Tibial artery (tissue), 4 donors: ENCODE results near the gene SATB2.

Experiments
- DNase-seq, 2 donors: peaks; one replicate each; pipeline ENCODE4 v3.0.0-alpha.2; 2019
- H3K27ac ChIP-seq, 2 donors: fragments of 200-600 bp; sonication (generic) in 1 of 2; 1 replicate in 1 of 2; 2 replicates in 1 of 2; pipeline ENCODE4 v1.5.1; 2018 to 2019; ENCODE audit warnings: mild to moderate bottlenecking in 1 of 2
- H3K27me3 ChIP-seq, 2 donors: fragments of 200-600 bp; sonication (generic) in 1 of 2; one replicate each; pipeline versions ENCODE4 v1.5.1 to v1.6.0; 2016 to 2019
- H3K36me3 ChIP-seq, 3 donors: fragments of 200-600 bp; sonication (generic) in 2 of 3; one replicate each; pipeline ENCODE4 v1.5.1; 2016 to 2019; ENCODE audit warnings: mild to moderate bottlenecking in 2 of 3
- H3K4me1 ChIP-seq, 4 donors: fragments of 200-600 bp; sonication (generic) in 2 of 4; 1 replicate in 3 of 4; 2 replicates in 1 of 4; pipeline ENCODE4 v1.5.1; 2016 to 2019
- H3K4me3 ChIP-seq, 2 donors: fragments of 200-600 bp; sonication (generic) in 1 of 2; 1 replicate in 1 of 2; 2 replicates in 1 of 2; pipeline ENCODE4 v1.5.1; 2018 to 2019; ENCODE audit warnings: mild to moderate bottlenecking in 2 of 2
- H3K9me3 ChIP-seq, 3 donors: fragments of 200-600 bp; sonication (generic) in 1 of 3; one replicate each; pipeline ENCODE4 v1.5.1; 2016 to 2019
- intact Hi-C: fragments of 100-400 bp; cut with DNase I; formaldehyde crosslinking; loops from one replicate; pipeline ENCODE4 v1.15.0; 2023; ENCODE audit warnings: low total_unique reads
- TF ChIP-seq, protein P1 (sequence below), 2 experiments: fragments of 200-600 bp in 1 of 2; fragments of 450-650 bp in 1 of 2; IDR thresholded peaks; one replicate each; pipeline ENCODE4 v1.5.1; 2017 to 2019; ENCODE audit warnings: antibody characterized with exemption in 2 of 2, mild to moderate bottlenecking in 1 of 2, moderate library complexity in 1 of 2

SATB2 gene

DNA sequence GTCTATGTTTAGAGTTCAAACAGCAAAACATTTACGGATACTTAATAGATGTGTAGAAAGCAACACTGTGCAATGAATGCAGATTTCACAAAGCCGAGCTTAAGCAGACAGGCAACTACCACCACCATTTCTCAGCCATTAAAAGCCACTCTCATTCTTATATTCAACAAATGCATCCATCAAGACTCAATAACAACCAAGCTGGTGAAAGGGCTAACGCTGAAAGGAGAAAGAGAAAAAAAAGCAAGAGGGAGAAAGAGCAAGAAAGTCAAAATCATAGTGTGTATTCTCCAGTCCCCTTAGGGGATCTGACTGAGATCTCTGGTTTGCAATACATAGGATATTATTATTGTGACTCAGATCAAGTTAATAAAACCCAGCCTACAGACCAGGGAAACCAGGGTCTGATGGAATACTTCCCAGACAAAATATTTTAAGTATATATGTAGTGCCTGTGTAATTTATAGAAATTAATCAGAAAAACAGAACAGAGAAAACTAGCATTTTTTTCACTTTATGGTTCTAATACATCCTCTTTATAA lies 14.1 kb downstream of the SATB2 start:
- Histone ChIP-seq H3K9me3 (no peaks in the 10 kb centered on the region), H3K36me3 (no peaks in the 10 kb centered on the region), H3K27me3 (no peaks in the 10 kb centered on the region), H3K4me3 (no peak overlapping the region), H3K27ac (no peak overlapping the region), H3K4me1 (no peaks in the 10 kb centered on the region)
- intact Hi-C loops = no loop called here
- TF ChIP-seq, protein P1, sequence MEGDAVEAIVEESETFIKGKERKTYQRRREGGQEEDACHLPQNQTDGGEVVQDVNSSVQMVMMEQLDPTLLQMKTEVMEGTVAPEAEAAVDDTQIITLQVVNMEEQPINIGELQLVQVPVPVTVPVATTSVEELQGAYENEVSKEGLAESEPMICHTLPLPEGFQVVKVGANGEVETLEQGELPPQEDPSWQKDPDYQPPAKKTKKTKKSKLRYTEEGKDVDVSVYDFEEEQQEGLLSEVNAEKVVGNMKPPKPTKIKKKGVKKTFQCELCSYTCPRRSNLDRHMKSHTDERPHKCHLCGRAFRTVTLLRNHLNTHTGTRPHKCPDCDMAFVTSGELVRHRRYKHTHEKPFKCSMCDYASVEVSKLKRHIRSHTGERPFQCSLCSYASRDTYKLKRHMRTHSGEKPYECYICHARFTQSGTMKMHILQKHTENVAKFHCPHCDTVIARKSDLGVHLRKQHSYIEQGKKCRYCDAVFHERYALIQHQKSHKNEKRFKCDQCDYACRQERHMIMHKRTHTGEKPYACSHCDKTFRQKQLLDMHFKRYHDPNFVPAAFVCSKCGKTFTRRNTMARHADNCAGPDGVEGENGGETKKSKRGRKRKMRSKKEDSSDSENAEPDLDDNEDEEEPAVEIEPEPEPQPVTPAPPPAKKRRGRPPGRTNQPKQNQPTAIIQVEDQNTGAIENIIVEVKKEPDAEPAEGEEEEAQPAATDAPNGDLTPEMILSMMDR (IDR thresholded peaks at IDR 0.05) = no peak
- no peak for DNase-seq

DNA sequence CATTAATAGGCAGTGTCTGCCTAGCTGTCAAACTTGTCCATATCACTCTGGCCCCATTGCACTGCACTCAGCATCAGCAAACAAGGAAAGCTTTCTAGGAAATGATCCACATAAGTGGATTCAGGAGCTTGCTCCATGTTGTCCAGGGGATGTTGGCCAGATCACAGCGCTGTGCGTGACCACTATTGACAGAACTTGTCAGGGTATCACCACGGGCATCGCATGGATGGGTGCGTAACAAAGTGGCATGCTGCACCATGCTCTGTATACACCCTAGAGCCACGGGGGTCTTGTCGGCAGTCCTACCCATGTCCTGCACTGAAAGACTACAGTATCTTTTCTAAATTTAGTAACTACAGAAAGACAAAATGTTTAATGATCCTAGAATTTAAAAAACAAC lies 15.6 kb downstream of the SATB2 start:
- Histone ChIP-seq H3K36me3 (no peaks in the 10 kb centered on the region), H3K9me3 (no peaks in the 10 kb centered on the region), H3K27me3 (no peaks in the 10 kb centered on the region), H3K4me3 (no peak overlapping the region), H3K27ac (no peak overlapping the region), H3K4me1 (no peaks in the 10 kb centered on the region)
- intact Hi-C loops = no loop called here
- TF ChIP-seq, protein P1 (IDR thresholded peaks at IDR 0.05) = no peak
- no peak for DNase-seq

DNA sequence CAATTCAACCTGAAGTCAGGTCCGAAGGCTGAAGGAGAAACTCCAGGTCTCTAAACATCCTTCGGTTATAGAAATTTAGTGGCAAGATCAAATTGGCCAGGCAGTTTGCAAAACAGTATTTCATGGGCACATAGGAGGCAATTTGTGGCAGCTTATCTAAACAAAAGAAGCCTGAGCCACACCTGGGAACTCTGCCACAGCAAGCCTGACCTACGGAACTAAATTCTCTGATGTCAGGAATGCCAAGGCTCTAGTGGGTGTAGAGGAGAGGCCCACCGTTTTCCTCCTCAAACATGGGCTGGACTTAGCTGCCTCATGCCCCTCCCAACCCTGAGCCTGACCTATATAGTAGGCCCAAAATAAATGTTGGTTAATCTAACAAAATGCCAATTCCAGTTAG lies 16.0 kb downstream of the SATB2 start:
- H3K36me3 ChIP-seq = no peaks in the 10 kb centered on the region
- no peak for DNase-seq
- H3K9me3 ChIP-seq = no peaks in the 10 kb centered on the region
- H3K4me1 ChIP-seq = no peaks in the 10 kb centered on the region
- H3K27me3 ChIP-seq = no peaks in the 10 kb centered on the region
- intact Hi-C loops = no loop called here
- TF ChIP-seq, protein P1 (IDR thresholded peaks at IDR 0.05) = no peak
- H3K4me3 ChIP-seq = no peak overlapping the region
- no peak overlapping the region for H3K27ac ChIP-seq

DNA sequence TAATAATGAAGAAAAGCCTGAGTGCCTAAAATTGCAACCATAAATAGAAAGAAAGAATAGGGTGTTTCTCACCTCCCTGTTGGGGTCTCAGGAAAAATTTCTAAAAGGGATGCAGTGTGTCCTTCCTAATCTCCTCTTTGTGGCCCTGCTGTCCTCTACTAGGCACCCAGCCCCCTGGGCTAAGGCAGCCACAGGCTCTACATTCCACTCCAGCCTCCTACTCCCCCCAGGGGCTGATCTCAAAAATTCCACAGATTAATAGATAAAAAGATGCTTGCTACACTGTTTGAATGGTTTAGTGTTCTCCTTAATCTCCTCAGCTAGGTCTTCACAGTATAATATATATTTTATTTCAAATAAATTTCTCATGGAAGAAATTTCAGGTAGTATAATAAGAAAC lies 17.6 kb downstream of the SATB2 start:
- H3K27me3 ChIP-seq = no peaks in the 10 kb centered on the region
- no peaks in the 10 kb centered on the region for H3K4me1 ChIP-seq
- TF ChIP-seq, protein P1 (IDR thresholded peaks at IDR 0.05) = no peak
- H3K27ac ChIP-seq = no peak overlapping the region
- H3K4me3 ChIP-seq = no peak overlapping the region
- H3K36me3 ChIP-seq = no peaks in the 10 kb centered on the region
- intact Hi-C loops = no loop called here
- H3K9me3 ChIP-seq = no peaks in the 10 kb centered on the region
- no peak for DNase-seq

DNA sequence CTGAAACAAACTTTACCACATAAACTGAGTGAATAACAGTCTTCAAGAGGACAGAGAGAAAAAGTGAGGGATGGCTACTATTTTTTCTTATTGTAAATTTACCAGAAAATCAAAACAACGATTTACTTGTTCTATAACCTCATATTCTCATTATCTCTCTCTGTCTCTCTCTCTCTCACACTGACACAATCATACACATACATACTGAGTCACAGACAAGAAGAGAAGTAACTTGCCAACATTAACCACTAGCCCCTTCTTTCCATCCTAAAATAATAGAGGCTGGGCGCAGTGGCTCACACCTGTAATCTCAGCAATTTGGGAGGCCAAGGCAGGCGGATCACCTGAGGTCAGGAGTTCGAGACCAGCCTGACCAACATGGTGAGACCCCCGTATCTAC lies 18.2 kb downstream of the SATB2 start:
- no peaks in the 10 kb centered on the region for H3K4me1 ChIP-seq
- no peaks in the 10 kb centered on the region for H3K36me3 ChIP-seq
- no peak overlapping the region for H3K4me3 ChIP-seq
- intact Hi-C loops = no loop called here
- H3K27ac ChIP-seq = no peak overlapping the region
- no peak for DNase-seq
- H3K9me3 ChIP-seq = no peaks in the 10 kb centered on the region
- no peaks in the 10 kb centered on the region for H3K27me3 ChIP-seq
- TF ChIP-seq, protein P1 (IDR thresholded peaks at IDR 0.05) = no peak

DNA sequence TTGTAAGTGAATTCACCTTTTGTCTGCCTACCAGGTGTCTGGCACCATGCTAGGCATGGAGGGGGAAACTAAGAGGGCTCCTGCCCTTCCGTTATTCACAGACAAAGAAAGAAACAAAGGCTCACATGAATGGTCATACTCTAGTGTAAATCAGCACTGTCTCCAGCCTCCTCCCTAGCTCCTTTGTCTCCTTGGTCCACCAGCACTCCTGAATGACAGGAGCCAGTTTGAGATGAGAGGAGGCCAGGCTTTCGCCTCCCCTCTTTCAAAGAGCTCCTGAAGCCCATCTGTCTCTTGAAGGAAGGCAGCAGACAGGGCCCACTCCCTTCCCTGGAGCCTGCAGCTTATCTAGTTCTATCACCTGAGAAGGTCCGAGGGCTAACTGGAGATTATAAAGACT lies 18.7 kb downstream of the SATB2 start:
- Histone ChIP-seq H3K9me3 (no peaks in the 10 kb centered on the region), H3K4me1 (no peaks in the 10 kb centered on the region), H3K4me3 (no peak overlapping the region), H3K27me3 (no peaks in the 10 kb centered on the region), H3K27ac (no peak overlapping the region), H3K36me3 (no peaks in the 10 kb centered on the region)
- intact Hi-C loops = no loop called here
- TF ChIP-seq, protein P1 (IDR thresholded peaks at IDR 0.05) = no peak
- no peak for DNase-seq
